Uterus (tissue), 4 donors: ENCODE measurements around the gene TMEM72. TPM values are rescaled to one million over a fixed set of nuclear protein-coding genes. Genes with fewer than 3 reads are reported as not detected.

Source experiments
- DNase-seq, 2 donors: peaks; one replicate each; pipeline ENCODE4 v3.0.0-alpha.2; 2019 to 2020
- H3K27ac ChIP-seq, 2 donors: fragments of 200-600 bp; sonication (generic); 1 replicate in 1 of 2; 2 replicates in 1 of 2; pipeline ENCODE4 v1.5.1; 2016 to 2018
- H3K27me3 ChIP-seq, 2 donors: fragments of 200-600 bp; sonication (generic); one replicate each; pipeline ENCODE4 v1.5.1; 2018 to 2019; ENCODE audit warnings: control low read depth in 1 of 2
- H3K36me3 ChIP-seq, 2 donors: fragments of 200-600 bp; sonication (generic); one replicate each; pipeline ENCODE4 v1.5.1; 2019; ENCODE audit warnings: control low read depth in 1 of 2
- H3K4me1 ChIP-seq, 2 donors: fragments of 200-600 bp; sonication (generic); one replicate each; pipeline ENCODE4 v1.5.1; 2018 to 2019; ENCODE audit warnings: control low read depth in 1 of 2
- H3K4me3 ChIP-seq, 2 donors: fragments of 200-600 bp; sonication (generic); 1 replicate in 1 of 2; 2 replicates in 1 of 2; pipeline ENCODE4 v1.5.1; 2018 to 2019; ENCODE audit warnings: mild to moderate bottlenecking in 1 of 2
- H3K9me3 ChIP-seq, 2 donors: fragments of 200-600 bp; sonication (generic); one replicate each; pipeline ENCODE4 v1.5.1; 2019; ENCODE audit warnings: control low read depth in 1 of 2
- POLR2A ChIP-seq, 2 donors: fragments of 450-650 bp; IDR thresholded peaks; one replicate each; pipeline ENCODE4 v1.6.1; 2016; ENCODE audit warnings: antibody characterized with exemption in 2 of 2, mild to moderate bottlenecking in 1 of 2, moderate library complexity in 1 of 2
- intact Hi-C: fragments of 100-400 bp; cut with DNase I; formaldehyde crosslinking; loops from one replicate; pipeline ENCODE4 v1.15.1; 2023; ENCODE audit warnings: low total_unique reads
- total RNA-seq, 4 donors: library from RNA; depleted of rRNA in 3 of 4; stranded (reverse); fragments of >200 nt in 3 of 4; gene quantifications; one replicate each; pipeline versions ENCODE4 v1.1.0 to v1.2.4, GENCODE V29; 2014 to 2023
- TF ChIP-seq, protein P1 (sequence below), 4 experiments: fragments of 200-600 bp in 2 of 4; fragments of 450-650 bp in 2 of 4; sonication (generic) in 2 of 4; IDR thresholded peaks; one replicate each; pipeline ENCODE4 v1.5.1; 2016 to 2019; ENCODE audit warnings: antibody characterized with exemption in 4 of 4, mild to moderate bottlenecking in 2 of 4, moderate library complexity in 1 of 4
- donor health status: DM: yes; HTN: yes; CAD: no.

The TMEM72 gene
- total RNA-seq, 4 donors from 2014 or later = 0.69 TPM; not detected in 3

- TF ChIP-seq, protein P1, sequence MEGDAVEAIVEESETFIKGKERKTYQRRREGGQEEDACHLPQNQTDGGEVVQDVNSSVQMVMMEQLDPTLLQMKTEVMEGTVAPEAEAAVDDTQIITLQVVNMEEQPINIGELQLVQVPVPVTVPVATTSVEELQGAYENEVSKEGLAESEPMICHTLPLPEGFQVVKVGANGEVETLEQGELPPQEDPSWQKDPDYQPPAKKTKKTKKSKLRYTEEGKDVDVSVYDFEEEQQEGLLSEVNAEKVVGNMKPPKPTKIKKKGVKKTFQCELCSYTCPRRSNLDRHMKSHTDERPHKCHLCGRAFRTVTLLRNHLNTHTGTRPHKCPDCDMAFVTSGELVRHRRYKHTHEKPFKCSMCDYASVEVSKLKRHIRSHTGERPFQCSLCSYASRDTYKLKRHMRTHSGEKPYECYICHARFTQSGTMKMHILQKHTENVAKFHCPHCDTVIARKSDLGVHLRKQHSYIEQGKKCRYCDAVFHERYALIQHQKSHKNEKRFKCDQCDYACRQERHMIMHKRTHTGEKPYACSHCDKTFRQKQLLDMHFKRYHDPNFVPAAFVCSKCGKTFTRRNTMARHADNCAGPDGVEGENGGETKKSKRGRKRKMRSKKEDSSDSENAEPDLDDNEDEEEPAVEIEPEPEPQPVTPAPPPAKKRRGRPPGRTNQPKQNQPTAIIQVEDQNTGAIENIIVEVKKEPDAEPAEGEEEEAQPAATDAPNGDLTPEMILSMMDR (IDR thresholded peaks at IDR 0.05) = no peak
- no peak for TF ChIP-seq POLR2A (IDR thresholded peaks at IDR 0.05)
- Histone ChIP-seq H3K4me1 (peaks cover 0 to 8% of the 10 kb centered on the region in 2 donors), H3K4me3 (no peak overlapping the region), H3K27me3 (no peaks in the 10 kb centered on the region), H3K9me3 (no peaks in the 10 kb centered on the region), H3K27ac (peak overlapping the region; percentile 26 to 65), H3K36me3 (no peaks in the 10 kb centered on the region)
- intact Hi-C loops = no loop called here
- DNase-seq = peak; percentile 66 to 77
Measured at GRCh38 chr10:44955413-44956070, 44.4 kb downstream of the TMEM72 start.

GRCh38 chr10:44956226-44956625 is 45.1 kb downstream of the TMEM72 start:
- intact Hi-C loops = no loop called here
- no peaks in the 10 kb centered on the region for H3K36me3 ChIP-seq
- peak overlapping the region; percentile 26 to 65 for H3K27ac ChIP-seq
- no peak overlapping the region for H3K4me3 ChIP-seq
- peaks cover 0 to 8% of the 10 kb centered on the region in 2 donors for H3K4me1 ChIP-seq
- TF ChIP-seq, protein P1 (IDR thresholded peaks at IDR 0.05) = no peak
- TF ChIP-seq POLR2A (IDR thresholded peaks at IDR 0.05) = no peak
- no peaks in the 10 kb centered on the region for H3K9me3 ChIP-seq
- no peak for DNase-seq
- no peaks in the 10 kb centered on the region for H3K27me3 ChIP-seq

- TF ChIP-seq, protein P1 (IDR thresholded peaks at IDR 0.05) = no peak
- no peak for TF ChIP-seq POLR2A (IDR thresholded peaks at IDR 0.05)
- H3K9me3 ChIP-seq = no peaks in the 10 kb centered on the region
- DNase-seq = no peak
- H3K27ac ChIP-seq = peak overlapping the region; percentile 26 to 86
- no peak overlapping the region for H3K4me3 ChIP-seq
- H3K4me1 ChIP-seq = peaks cover 0 to 8% of the 10 kb centered on the region in 2 donors
- no peaks in the 10 kb centered on the region for H3K27me3 ChIP-seq
- intact Hi-C loops = no loop called here
- H3K36me3 ChIP-seq = no peaks in the 10 kb centered on the region
Measured at GRCh38 chr10:44956717-44957706, 45.9 kb downstream of the TMEM72 start.

DNA sequence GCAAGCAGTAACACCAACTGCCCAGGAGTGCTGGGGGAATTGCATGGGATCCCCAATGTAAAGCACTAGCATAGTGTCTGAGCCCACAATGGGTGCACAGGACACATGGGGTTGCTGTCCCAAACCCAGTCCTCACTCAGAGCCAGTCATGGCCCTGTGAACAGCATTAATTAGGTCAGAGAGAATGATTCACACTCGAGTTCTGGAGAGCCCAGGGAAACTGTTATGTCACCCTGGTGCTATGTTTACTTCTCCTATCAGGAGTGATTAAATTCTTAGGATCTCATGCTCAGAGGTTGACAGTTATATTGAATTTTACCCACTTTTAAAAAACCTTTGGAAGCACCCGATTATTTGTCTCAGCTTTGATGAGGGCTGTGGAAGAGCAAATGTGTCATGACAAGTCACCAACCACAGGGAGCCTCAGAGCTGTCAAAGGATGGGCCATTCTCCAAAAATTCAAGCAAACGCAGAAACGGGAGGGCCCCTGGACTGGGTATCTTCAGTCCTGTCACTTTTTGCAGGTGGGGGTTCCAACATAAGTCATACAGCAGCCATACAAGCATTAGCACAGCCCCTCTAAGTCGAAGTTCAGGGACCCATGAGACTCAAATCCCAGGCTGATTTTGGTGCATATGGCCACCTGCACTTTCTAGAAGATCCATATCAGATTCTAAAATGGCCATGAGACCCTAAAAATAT is 47.2 kb downstream of the TMEM72 start:
- H3K27ac ChIP-seq = peak overlapping the region; percentile 75 to 86
- H3K36me3 ChIP-seq = no peaks in the 10 kb centered on the region
- H3K27me3 ChIP-seq = no peaks in the 10 kb centered on the region
- DNase-seq = no peak
- H3K4me3 ChIP-seq = peak overlapping the region; percentile 61 to 71
- intact Hi-C loops = no loop called here
- H3K9me3 ChIP-seq = no peaks in the 10 kb centered on the region
- TF ChIP-seq, protein P1 (IDR thresholded peaks at IDR 0.05) = no peak
- TF ChIP-seq POLR2A (IDR thresholded peaks at IDR 0.05) = no peak
- H3K4me1 ChIP-seq = peaks cover 0 to 8% of the 10 kb centered on the region in 2 donors
